Fibroblast of lung (primary cell): ENCODE results near the gene BCL3. TPM values are rescaled to one million over a fixed set of nuclear protein-coding genes. Genes with fewer than 3 reads are reported as not detected.

Source experiments
- DNase-seq, 2 donors: peaks; one replicate each; pipeline versions ENCODE4 v3.0.0 to v3.0.0-alpha.2; 2010; ENCODE audit warnings: low read depth in 2 of 2
- H2AFZ ChIP-seq: 2 replicates; pipeline ENCODE4 v1.5.1; 2012; ENCODE audit warnings: low read length, control low read depth, inconsistent platforms
- H3K27ac ChIP-seq: 2 replicates; pipeline ENCODE4 v1.5.1; 2011; ENCODE audit warnings: low read length, control low read depth; ENCODE audit not compliant: insufficient read depth
- H3K27me3 ChIP-seq: 2 replicates; pipeline ENCODE4 v1.5.1; 2011; ENCODE audit warnings: mild to moderate bottlenecking, low read length; ENCODE audit not compliant: control insufficient read depth, insufficient read depth
- H3K36me3 ChIP-seq: 2 replicates; pipeline ENCODE4 v1.5.1; 2011; ENCODE audit warnings: low read length; ENCODE audit not compliant: control insufficient read depth, insufficient read depth
- H3K4me1 ChIP-seq: 2 replicates; pipeline ENCODE4 v1.5.1; 2011; ENCODE audit warnings: low read length; ENCODE audit not compliant: control insufficient read depth, insufficient read depth; ENCODE audit errors: extremely low read depth
- H3K4me2 ChIP-seq: 2 replicates; pipeline ENCODE4 v1.5.1; 2011; ENCODE audit warnings: low read length, control low read depth; ENCODE audit not compliant: insufficient read depth; ENCODE audit errors: extremely low read depth
- H3K4me3 ChIP-seq, 4 experiments: fragments of 200-600 bp in 1 of 4; sonication (generic) in 1 of 4; replicated peaks in 1 of 4; 2 replicates each; pipeline ENCODE4 v1.5.1; 2011 to 2016; ENCODE audit warnings: low read length in 4 of 4, low read depth in 3 of 4, mild to moderate bottlenecking in 3 of 4, control low read depth in 2 of 4, inconsistent platforms in 1 of 4, mixed read lengths in 1 of 4; ENCODE audit not compliant: insufficient read depth in 1 of 4; ENCODE audit errors: control extremely low read depth in 1 of 4
- H3K79me2 ChIP-seq: 2 replicates; pipeline ENCODE4 v1.5.1; 2012; ENCODE audit warnings: mild to moderate bottlenecking, low read length, inconsistent platforms; ENCODE audit not compliant: control insufficient read depth, insufficient read depth
- H3K9ac ChIP-seq: 2 replicates; pipeline ENCODE4 v1.5.1; 2011; ENCODE audit warnings: mild to moderate bottlenecking, low read length, control low read depth; ENCODE audit not compliant: insufficient read depth
- H3K9me3 ChIP-seq: 2 replicates; pipeline ENCODE4 v1.5.1; 2012; ENCODE audit warnings: low read depth, low read length; ENCODE audit not compliant: control insufficient read depth, insufficient read depth
- H4K20me1 ChIP-seq: 2 replicates; pipeline ENCODE4 v1.5.1; 2011; ENCODE audit warnings: low read length; ENCODE audit not compliant: control insufficient read depth, insufficient read depth; ENCODE audit errors: extremely low read depth
- EZH2 ChIP-seq: IDR thresholded peaks from 2 replicates; pipeline ENCODE4 v1.5.1; 2012; ENCODE audit warnings: low read length, control low read depth, mild to moderate bottlenecking; ENCODE audit errors: missing control alignments
- polyA plus RNA-seq, 2 donors: library from polyadenylated mRNA; depleted of rRNA in 1 of 2; stranded (reverse) in 1 of 2; unstranded in 1 of 2; fragments of >200 nt; gene quantifications; 2 replicates each; pipeline ENCODE4 v1.2.1, GENCODE V29; 2011 to 2012; ENCODE audit warnings: missing spikeins in 1 of 2
- total RNA-seq: library from RNA; depleted of rRNA; stranded (reverse); fragments of >200 nt; gene quantifications from 2 replicates; pipeline ENCODE4 v1.2.1, GENCODE V29; 2014
- TF ChIP-seq, protein P1 (sequence below), 2 donors: IDR thresholded peaks in 1 of 2; conservative IDR thresholded peaks in 1 of 2; 1 replicate in 1 of 2; 2 replicates in 1 of 2; pipeline ENCODE4 v1.5.1; 2011 to 2012; ENCODE audit warnings: low read length in 2 of 2, control low read depth in 1 of 2, inconsistent platforms in 1 of 2, low read depth in 1 of 2, mild to moderate bottlenecking in 1 of 2

Gene BCL3
- total and polyA plus RNA-seq, 2 donors (not counting 1 experiment from before 2014, with no cell fraction given), result 6.8 to 20.6 TPM

DNA sequence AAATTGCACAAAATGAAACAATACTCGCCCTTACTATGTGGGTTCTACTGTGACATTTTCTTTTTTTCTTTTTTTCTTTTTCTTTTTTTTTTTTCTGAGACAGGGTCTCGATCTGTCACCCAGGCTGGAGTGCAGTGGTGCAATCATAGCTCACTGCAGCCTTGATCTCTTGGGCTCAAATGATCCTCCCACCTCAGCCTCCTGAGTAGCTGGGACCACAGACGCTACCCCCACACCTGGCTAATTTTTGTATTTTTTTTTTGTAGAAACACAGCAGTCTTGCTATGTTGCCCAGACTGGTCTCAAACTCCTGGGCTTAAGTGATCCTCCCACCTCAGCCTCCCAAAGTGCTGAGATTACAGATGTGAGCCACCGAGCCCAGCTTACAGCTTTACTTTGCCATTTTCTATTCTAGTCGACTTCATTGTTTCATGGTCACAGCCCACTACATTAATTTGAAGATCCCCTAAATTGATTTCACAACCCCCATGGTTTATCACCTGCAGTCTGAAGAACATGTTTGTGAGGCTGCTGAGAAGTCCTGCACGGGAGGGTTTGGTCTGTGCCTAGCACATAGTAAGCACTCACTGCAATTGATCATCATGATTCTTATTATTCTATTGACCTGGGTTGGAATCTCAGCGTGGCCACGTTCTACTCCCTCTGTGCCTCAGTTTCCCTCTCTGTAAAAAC lies 3.8 kb downstream of the BCL3 start:
- TF ChIP-seq, protein P1, sequence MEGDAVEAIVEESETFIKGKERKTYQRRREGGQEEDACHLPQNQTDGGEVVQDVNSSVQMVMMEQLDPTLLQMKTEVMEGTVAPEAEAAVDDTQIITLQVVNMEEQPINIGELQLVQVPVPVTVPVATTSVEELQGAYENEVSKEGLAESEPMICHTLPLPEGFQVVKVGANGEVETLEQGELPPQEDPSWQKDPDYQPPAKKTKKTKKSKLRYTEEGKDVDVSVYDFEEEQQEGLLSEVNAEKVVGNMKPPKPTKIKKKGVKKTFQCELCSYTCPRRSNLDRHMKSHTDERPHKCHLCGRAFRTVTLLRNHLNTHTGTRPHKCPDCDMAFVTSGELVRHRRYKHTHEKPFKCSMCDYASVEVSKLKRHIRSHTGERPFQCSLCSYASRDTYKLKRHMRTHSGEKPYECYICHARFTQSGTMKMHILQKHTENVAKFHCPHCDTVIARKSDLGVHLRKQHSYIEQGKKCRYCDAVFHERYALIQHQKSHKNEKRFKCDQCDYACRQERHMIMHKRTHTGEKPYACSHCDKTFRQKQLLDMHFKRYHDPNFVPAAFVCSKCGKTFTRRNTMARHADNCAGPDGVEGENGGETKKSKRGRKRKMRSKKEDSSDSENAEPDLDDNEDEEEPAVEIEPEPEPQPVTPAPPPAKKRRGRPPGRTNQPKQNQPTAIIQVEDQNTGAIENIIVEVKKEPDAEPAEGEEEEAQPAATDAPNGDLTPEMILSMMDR (conservative IDR thresholded peaks at IDR 0.05 in 1 of 2, IDR thresholded peaks at IDR 0.05 in 1 of 2; ENCODE audit: low read depth in 1 of 2, low read length in 2 of 2), result no peak
- TF ChIP-seq EZH2, result no peak
- no peak for DNase-seq
- peak overlapping the region; percentile 100 for H3K27ac ChIP-seq
- H3K4me3 ChIP-seq, result peak overlapping the region in 3 of 4 experiments; percentile 1 to 91 (median 33)
- peaks cover 26% of the 10 kb centered on the region for H3K36me3 ChIP-seq
- H3K79me2 ChIP-seq, result peaks cover 61% of the 10 kb centered on the region
- H3K4me2 ChIP-seq, result peak overlapping the region; percentile 94
- no peak overlapping the region for H2AFZ ChIP-seq
- H3K27me3 ChIP-seq, result no peaks in the 10 kb centered on the region
- no peak overlapping the region for H3K9ac ChIP-seq
- H4K20me1 ChIP-seq, result no peaks in the 10 kb centered on the region
- H3K4me1 ChIP-seq, result peaks cover 48% of the 10 kb centered on the region
- no peaks in the 10 kb centered on the region for H3K9me3 ChIP-seq

DNA sequence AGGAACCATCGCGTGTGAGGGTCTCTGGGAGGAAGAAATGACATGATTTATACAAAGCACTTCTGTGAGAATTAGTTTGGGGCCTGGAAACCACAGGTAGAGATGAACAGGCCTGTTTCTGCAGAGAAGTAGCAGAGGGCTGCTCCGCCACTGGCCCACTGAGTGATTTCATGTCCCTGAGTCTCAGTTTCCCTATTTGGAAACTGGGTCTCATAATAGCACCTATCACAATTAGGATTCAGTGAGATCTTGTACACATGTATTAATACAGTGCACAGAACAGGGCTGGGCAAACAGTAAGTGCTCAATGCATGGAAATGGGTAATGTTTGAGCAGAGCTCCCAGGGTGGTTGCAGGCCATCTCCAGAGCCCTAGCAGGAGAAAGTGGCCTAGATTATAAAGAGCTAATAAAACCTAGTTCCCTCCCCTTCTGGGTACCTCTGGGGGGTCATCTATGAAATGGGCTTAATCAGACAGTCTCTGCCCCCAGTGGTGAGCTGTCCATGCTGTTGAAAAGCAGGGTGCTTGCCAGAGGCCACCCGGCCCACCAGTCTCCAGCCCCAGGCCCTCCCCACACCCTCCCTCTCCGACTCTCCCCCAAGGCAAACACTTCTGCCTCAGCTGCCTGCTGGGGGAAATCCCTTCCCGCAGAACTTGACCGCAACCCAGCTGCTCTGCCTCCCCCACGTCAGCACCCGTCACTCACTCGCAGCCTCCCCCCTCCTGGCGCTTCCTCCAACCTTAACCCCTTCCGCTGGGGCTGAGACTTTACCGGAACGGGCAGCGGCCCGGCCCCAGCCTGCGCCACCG lies 4.5 kb downstream of the BCL3 start:
- Histone ChIP-seq H3K9ac (no peak overlapping the region), H3K79me2 (peaks cover 64% of the 10 kb centered on the region), H3K4me2 (peak overlapping the region; percentile 93)

DNA sequence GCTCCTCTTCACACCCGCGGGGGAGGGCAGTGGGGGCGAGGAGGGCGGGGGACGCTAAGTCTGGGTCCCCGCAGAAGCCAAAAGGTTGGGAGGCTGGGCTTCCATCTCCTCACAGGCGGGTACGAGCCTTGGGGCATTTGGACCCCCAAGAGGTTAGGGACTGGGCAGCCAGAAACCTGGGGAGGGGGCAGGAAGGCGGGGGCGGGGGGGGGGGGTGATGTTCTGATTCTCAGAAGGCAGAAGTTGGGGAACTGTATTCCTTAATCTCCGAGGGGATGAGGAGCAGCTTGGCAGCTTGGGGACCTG lies 5.1 kb downstream of the BCL3 start:
- Histone ChIP-seq H3K4me1 (peaks cover 53% of the 10 kb centered on the region), H3K4me2 (peak overlapping the region; percentile 93), H3K79me2 (peaks cover 68% of the 10 kb centered on the region), H3K27me3 (no peaks in the 10 kb centered on the region), H3K4me3 (peak overlapping the region; percentile 54 to 91 (median 56)), H3K9ac (peak overlapping the region; percentile 90), H4K20me1 (no peaks in the 10 kb centered on the region), H3K27ac (peak overlapping the region; percentile 100), H2AFZ (no peak overlapping the region), H3K36me3 (peaks cover 35% of the 10 kb centered on the region), H3K9me3 (no peaks in the 10 kb centered on the region)
- no peak for DNase-seq
- TF ChIP-seq EZH2, result no peak
- TF ChIP-seq, protein P1 (conservative IDR thresholded peaks at IDR 0.05 in 1 of 2, IDR thresholded peaks at IDR 0.05 in 1 of 2; ENCODE audit: low read depth in 1 of 2, low read length in 2 of 2), result no peak

More for the DNA sequence above, 4.5 kb downstream of the BCL3 start:
- Histone ChIP-seq H3K4me1 (peaks cover 48% of the 10 kb centered on the region), H3K9me3 (no peaks in the 10 kb centered on the region), H3K27ac (peak overlapping the region; percentile 100), H3K36me3 (peaks cover 29% of the 10 kb centered on the region), H3K27me3 (no peaks in the 10 kb centered on the region), H3K4me3 (peak overlapping the region in 3 of 4 experiments; percentile 1 to 91 (median 33)), H4K20me1 (no peaks in the 10 kb centered on the region), H2AFZ (no peak overlapping the region)
- DNase-seq, result peak; percentile 98 to 99
- TF ChIP-seq, protein P1 (conservative IDR thresholded peaks at IDR 0.05 in 1 of 2, IDR thresholded peaks at IDR 0.05 in 1 of 2; ENCODE audit: low read depth in 1 of 2, low read length in 2 of 2), result peak in 1 of 2 donors; percentile 25
- TF ChIP-seq EZH2, result no peak
